HEK293T (cell line): ENCODE measurements around the gene EFCAB8.

Source experiments
- FOXA1 ChIP-seq: fragments of 450-650 bp; IDR thresholded peaks from 2 replicates; pipeline ENCODE4 v1.6.1; 2016; ENCODE audit warnings: mild to moderate bottlenecking
- FOXK2 ChIP-seq: fragments of 450-650 bp; IDR thresholded peaks from 2 replicates; pipeline ENCODE4 v1.6.1; 2016; ENCODE audit warnings: mild to moderate bottlenecking
- FOXM1 ChIP-seq: fragments of 450-650 bp; IDR thresholded peaks from 2 replicates; pipeline ENCODE4 v1.6.1; 2017; ENCODE audit warnings: mild to moderate bottlenecking, borderline replicate concordance
- HDGF ChIP-seq: fragments of 450-650 bp; IDR thresholded peaks from 2 replicates; pipeline ENCODE4 v1.6.1; 2017; ENCODE audit warnings: antibody characterized with exemption, borderline replicate concordance
- LEF1 ChIP-seq: fragments of 450-650 bp; IDR thresholded peaks from 2 replicates; pipeline ENCODE4 v1.6.1; 2017; ENCODE audit warnings: mild to moderate bottlenecking, borderline replicate concordance
- NFRKB ChIP-seq: fragments of 450-650 bp; IDR thresholded peaks from 2 replicates; pipeline ENCODE4 v1.6.1; 2016; ENCODE audit warnings: mild to moderate bottlenecking, moderate library complexity
- SP1 ChIP-seq: fragments of 450-650 bp; IDR thresholded peaks from 2 replicates; pipeline ENCODE4 v1.6.1; 2017
- SUZ12 ChIP-seq: fragments of 450-650 bp; IDR thresholded peaks from 2 replicates; pipeline ENCODE4 v1.6.1; 2016; ENCODE audit warnings: mild to moderate bottlenecking
- TARDBP ChIP-seq: fragments of 450-650 bp; IDR thresholded peaks from 2 replicates; pipeline ENCODE4 v1.6.1; 2016
- TF ChIP-seq, protein P1 (sequence below): fragments of 450-650 bp; IDR thresholded peaks from 2 replicates; pipeline ENCODE4 v1.6.1; 2016

DNA sequence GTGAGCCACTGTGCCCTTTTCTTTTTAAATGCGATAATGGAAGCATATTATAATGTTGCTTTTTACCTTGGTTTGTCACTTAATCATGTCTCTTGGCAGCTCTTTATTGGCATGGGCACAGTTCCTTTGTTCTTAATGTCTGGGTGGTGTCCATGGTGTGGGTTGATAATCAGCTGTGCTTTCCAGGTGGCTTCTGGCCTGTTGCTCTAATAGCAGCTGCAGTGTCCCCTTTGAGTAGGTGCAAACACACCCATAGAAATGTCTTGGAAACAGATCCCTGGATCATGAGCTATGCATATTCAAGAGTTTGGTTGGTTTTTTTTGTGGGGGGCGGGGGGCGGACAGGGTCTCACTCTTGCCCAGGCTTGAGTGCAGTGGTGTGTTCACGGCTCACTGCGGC is 29.9 kb downstream of the EFCAB8 start:
- TF ChIP-seq FOXM1 (no peak), SUZ12 (no peak), FOXA1 (no peak), HDGF (no peak), FOXK2 (no peak), NFRKB (no peak), SP1 (no peak), TARDBP (no peak), LEF1 (no peak)
- TF ChIP-seq, protein P1, sequence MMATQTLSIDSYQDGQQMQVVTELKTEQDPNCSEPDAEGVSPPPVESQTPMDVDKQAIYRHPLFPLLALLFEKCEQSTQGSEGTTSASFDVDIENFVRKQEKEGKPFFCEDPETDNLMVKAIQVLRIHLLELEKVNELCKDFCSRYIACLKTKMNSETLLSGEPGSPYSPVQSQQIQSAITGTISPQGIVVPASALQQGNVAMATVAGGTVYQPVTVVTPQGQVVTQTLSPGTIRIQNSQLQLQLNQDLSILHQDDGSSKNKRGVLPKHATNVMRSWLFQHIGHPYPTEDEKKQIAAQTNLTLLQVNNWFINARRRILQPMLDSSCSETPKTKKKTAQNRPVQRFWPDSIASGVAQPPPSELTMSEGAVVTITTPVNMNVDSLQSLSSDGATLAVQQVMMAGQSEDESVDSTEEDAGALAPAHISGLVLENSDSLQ: no peak
